NCI-H1930 (cell line): ENCODE results near the gene DALRD3.
A peak's percentile ranks its signal among the peaks of the same experiment; 100 is the strongest.
"Not testable (repeated sequence)": the region's sequence is repeated elsewhere in the genome, so short reads cannot be mapped to it uniquely, and the experiment has no call there.

Experiments used
- DNase-seq, 2 experiments: peaks; one replicate each; lab custom pipeline; 2025; lab: John Stamatoyannopoulos, UW

Gene DALRD3

GRCh38 chr3:49021813-49022687 is 3.7 kb upstream of the DALRD3 start, which contains the start of gene NDUFAF3:
Gene NDUFAF3, plus strand, starts transcription at chr3:49022121. Its CDS starts 24 bp downstream, at chr3:49022145.
- peak; percentile 85 to 90 for DNase-seq

GRCh38 chr3:49021213-49021812 is 2.9 kb upstream of the DALRD3 start:
- peak; percentile 91 to 95 for DNase-seq

- no peak for DNase-seq
Observed at GRCh38 chr3:49020330-49021212, 2.2 kb upstream of the DALRD3 start.

GRCh38 chr3:49019941-49020329 is 1.6 kb upstream of the DALRD3 start:
- no peak for DNase-seq

- DNase-seq: no peak
Observed at GRCh38 chr3:49018707-49019006, 277 bp upstream of the DALRD3 start.

- DNase-seq: no peak
Observed at GRCh38 chr3:49017229-49017970, 980 bp downstream of the DALRD3 start.

GRCh38 chr3:49016414-49017228 is 1.8 kb downstream of the DALRD3 start:
- DNase-seq: no peak

- DNase-seq: no peak
Observed at GRCh38 chr3:49015765-49016164, 2.6 kb downstream of the DALRD3 start.

GRCh38 chr3:49015072-49015471 is 3.3 kb downstream of the DALRD3 start:
- no peak for DNase-seq

GRCh38 chr3:49013738-49014660 is 4.4 kb downstream of the DALRD3 start:
- DNase-seq: peak in 1 of 2 experiments; percentile 7

- no peak for DNase-seq
Observed at GRCh38 chr3:49013113-49013737, 5.2 kb downstream of the DALRD3 start.

GRCh38 chr3:49012441-49013017 is 5.9 kb downstream of the DALRD3 start:
- no peak for DNase-seq

GRCh38 chr3:49009396-49009795 is 9.0 kb downstream of the DALRD3 start:
- no peak for DNase-seq

GRCh38 chr3:49008627-49009026 is 9.8 kb downstream of the DALRD3 start:
- not testable (repeated sequence) for DNase-seq

GRCh38 chr3:49007771-49008528 is 10.4 kb downstream of the DALRD3 start:
- peak; percentile 54 to 59 for DNase-seq

GRCh38 chr3:49007068-49007770 is 11.2 kb downstream of the DALRD3 start, which contains the start of gene WDR6:
Gene WDR6, plus strand, starts transcription at chr3:49007391. Its CDS starts 41 bp downstream, at chr3:49007432.
- DNase-seq: peak; percentile 83 to 91

- DNase-seq: no peak
Observed at GRCh38 chr3:49006408-49007067, 11.8 kb downstream of the DALRD3 start.
